H9 (cell line): ENCODE measurements around the gene MYRIP. TPM values are rescaled to one million over a fixed set of nuclear protein-coding genes. Genes with fewer than 3 reads are reported as not detected.

Experiments
- DNase-seq: peaks from one replicate; pipeline ENCODE4 v3.0.0-alpha.2; 2017
- H2AFZ ChIP-seq: one replicate; pipeline ENCODE4 v1.6.1; 2013; ENCODE audit warnings: mild to moderate bottlenecking, low read length, control low read depth, moderate library complexity
- H2AK5ac ChIP-seq: 2 replicates; pipeline ENCODE4 v1.6.1; 2013; ENCODE audit warnings: low read length, control low read depth, mixed read lengths; ENCODE audit not compliant: insufficient read length
- H2BK120ac ChIP-seq: one replicate; pipeline ENCODE4 v1.6.1; 2013; ENCODE audit warnings: low read depth, mild to moderate bottlenecking, low read length, control low read depth, inconsistent platforms; ENCODE audit not compliant: poor library complexity, severe bottlenecking
- H2BK12ac ChIP-seq: 2 replicates; pipeline ENCODE4 v1.6.1; 2013; ENCODE audit warnings: low read length, control low read depth, mixed read lengths, low read depth; ENCODE audit not compliant: insufficient read length
- H2BK15ac ChIP-seq: 2 replicates; pipeline ENCODE4 v1.6.1; 2013; ENCODE audit warnings: low read depth, low read length, control low read depth
- H2BK20ac ChIP-seq: one replicate; pipeline ENCODE4 v1.6.1; 2013; ENCODE audit warnings: low read depth, mild to moderate bottlenecking, low read length, control low read depth, inconsistent platforms; ENCODE audit not compliant: poor library complexity, severe bottlenecking
- H2BK5ac ChIP-seq: 2 replicates; pipeline ENCODE4 v1.6.1; 2013; ENCODE audit warnings: low read length, control low read depth, mixed read lengths; ENCODE audit not compliant: insufficient read length
- H3K14ac ChIP-seq: 2 replicates; pipeline ENCODE4 v1.6.1; 2013; ENCODE audit warnings: low read length, control low read depth; ENCODE audit not compliant: insufficient read depth
- H3K18ac ChIP-seq: 2 replicates; pipeline ENCODE4 v1.6.1; 2013; ENCODE audit warnings: low read depth, mild to moderate bottlenecking, mixed read lengths, low read length, control low read depth; ENCODE audit not compliant: insufficient read length
- H3K23ac ChIP-seq: 2 replicates; pipeline ENCODE4 v1.6.1; 2013; ENCODE audit warnings: low read length, control low read depth, mixed read lengths, low read depth; ENCODE audit not compliant: insufficient read length
- H3K23me2 ChIP-seq: 2 replicates; pipeline ENCODE4 v1.6.1; 2013; ENCODE audit warnings: low read depth, mild to moderate bottlenecking, mixed read lengths, low read length, control low read depth; ENCODE audit not compliant: insufficient read length, poor library complexity, severe bottlenecking
- H3K27ac ChIP-seq: 2 replicates; pipeline ENCODE4 v1.5.1; 2013; ENCODE audit warnings: low read length, control low read depth, mixed read lengths, low read depth; ENCODE audit not compliant: insufficient read length
- H3K27me3 ChIP-seq: 2 replicates; pipeline ENCODE4 v1.6.1; 2013; ENCODE audit warnings: low read length, control low read depth, inconsistent platforms; ENCODE audit not compliant: insufficient read depth
- H3K4ac ChIP-seq: 2 replicates; pipeline ENCODE4 v1.6.1; 2013; ENCODE audit warnings: low read depth, mild to moderate bottlenecking, control low read depth, inconsistent platforms, low read length, moderate library complexity
- H3K4me1 ChIP-seq: 2 replicates; pipeline ENCODE4 v1.6.1; 2013; ENCODE audit warnings: low read length, control low read depth, inconsistent platforms; ENCODE audit not compliant: insufficient read depth
- H3K4me2 ChIP-seq: 2 replicates; pipeline ENCODE4 v1.6.1; 2013; ENCODE audit warnings: low read length, control low read depth, mixed read lengths; ENCODE audit not compliant: insufficient read length, insufficient read depth
- H3K56ac ChIP-seq: 2 replicates; pipeline ENCODE4 v1.6.1; 2013; ENCODE audit warnings: low read depth, mild to moderate bottlenecking, mixed read lengths, low read length, control low read depth; ENCODE audit not compliant: insufficient read length
- H3K79me1 ChIP-seq: 2 replicates; pipeline ENCODE4 v1.6.1; 2013; ENCODE audit warnings: low read depth, mild to moderate bottlenecking, moderate library complexity, low read length, control low read depth, inconsistent platforms; ENCODE audit not compliant: insufficient read depth, poor library complexity, severe bottlenecking
- H3K79me2 ChIP-seq: 2 replicates; pipeline ENCODE4 v1.6.1; 2013; ENCODE audit warnings: low read length, control low read depth, inconsistent platforms; ENCODE audit not compliant: insufficient read depth
- H3K9ac ChIP-seq: 2 replicates; pipeline ENCODE4 v1.6.1; 2013; ENCODE audit warnings: low read length, control low read depth, mixed read lengths; ENCODE audit not compliant: insufficient read length; ENCODE audit errors: extremely low read depth
- H3K9me3 ChIP-seq: one replicate; pipeline ENCODE4 v1.6.1; 2013; ENCODE audit warnings: low read depth, low read length, inconsistent platforms; ENCODE audit not compliant: control insufficient read depth
- H3T11ph ChIP-seq: one replicate; pipeline ENCODE4 v1.6.1; 2013; ENCODE audit warnings: mild to moderate bottlenecking, low read length, control low read depth, inconsistent platforms
- H4K20me1 ChIP-seq: one replicate; pipeline ENCODE4 v1.6.1; 2013; ENCODE audit not compliant: control insufficient read depth, insufficient read length, insufficient read depth
- H4K5ac ChIP-seq: 2 replicates; pipeline ENCODE4 v1.6.1; 2013; ENCODE audit warnings: low read depth, mild to moderate bottlenecking, mixed read lengths, low read length, control low read depth; ENCODE audit not compliant: insufficient read length
- H4K8ac ChIP-seq: replicated peaks from 2 replicates; pipeline ENCODE4 v1.6.1; 2013; ENCODE audit warnings: low read length, control low read depth, mixed read lengths, low read depth; ENCODE audit not compliant: insufficient read length
- H4K91ac ChIP-seq: 2 replicates; pipeline ENCODE4 v1.6.1; 2013; ENCODE audit warnings: low read depth, mild to moderate bottlenecking, moderate library complexity, mixed read lengths, low read length, control low read depth; ENCODE audit not compliant: insufficient read length
- H3K27ac Mint-ChIP-seq, 3 experiments: 2 replicates in 2 of 3; 3 replicates in 1 of 3; pipeline ENCODE4 v1.8.0; 2020 to 2021; ENCODE audit warnings: mixed read lengths in 3 of 3, mild to moderate bottlenecking in 1 of 3, moderate library complexity in 1 of 3
- H3K27me3 Mint-ChIP-seq: 2 replicates; pipeline ENCODE4 v1.8.0; 2021; ENCODE audit warnings: low read depth, mild to moderate bottlenecking, moderate library complexity, mixed read lengths
- H3K36me3 Mint-ChIP-seq, 3 experiments: 2 replicates in 2 of 3; 3 replicates in 1 of 3; pipeline ENCODE4 v1.8.0; 2020 to 2021; ENCODE audit warnings: low read depth in 3 of 3, mixed read lengths in 3 of 3; ENCODE audit not compliant: insufficient read depth in 1 of 3
- H3K4me1 Mint-ChIP-seq, 2 experiments: 2 replicates each; pipeline ENCODE4 v1.8.0; 2020; ENCODE audit warnings: mixed read lengths in 2 of 2
- H3K4me3 Mint-ChIP-seq, 2 experiments: 2 replicates in 1 of 2; 3 replicates in 1 of 2; pipeline ENCODE4 v1.8.0; 2020 to 2021; ENCODE audit warnings: mild to moderate bottlenecking in 2 of 2, mixed read lengths in 2 of 2, moderate library complexity in 1 of 2
- H3K9me3 Mint-ChIP-seq, 2 experiments: 2 replicates in 1 of 2; 3 replicates in 1 of 2; pipeline ENCODE4 v1.8.0; 2020; ENCODE audit warnings: mild to moderate bottlenecking in 2 of 2, mixed read lengths in 2 of 2, moderate library complexity in 1 of 2
- WGBS: extraction: QIAGEN DNeasy Blood & Tissue Kit; methylation state at CpG from one replicate; pipeline ENCODE4 v1.1.7; 2013; ENCODE audit warnings: missing lambda C conversion rate, low lambda C conversion rate, mixed read lengths; ENCODE audit not compliant: insufficient read length; ENCODE audit errors: extremely low coverage; 5-methylcytosine and 5-hydroxymethylcytosine counted together
- total RNA-seq: library from RNA; stranded (reverse); gene quantifications from 2 replicates; pipeline ENCODE4 v1.2.1, GENCODE V29; 2021
- TF ChIP-seq, protein P1 (sequence below): fragments of 200-600 bp; sonication (generic); conservative IDR thresholded peaks from 3 replicates; pipeline ENCODE4 v1.8.0; 2021; ENCODE audit warnings: antibody characterized with exemption, mild to moderate bottlenecking

The MYRIP gene
- total RNA-seq, 1 experiment from 2014 or later, result 1.8 TPM

DNA sequence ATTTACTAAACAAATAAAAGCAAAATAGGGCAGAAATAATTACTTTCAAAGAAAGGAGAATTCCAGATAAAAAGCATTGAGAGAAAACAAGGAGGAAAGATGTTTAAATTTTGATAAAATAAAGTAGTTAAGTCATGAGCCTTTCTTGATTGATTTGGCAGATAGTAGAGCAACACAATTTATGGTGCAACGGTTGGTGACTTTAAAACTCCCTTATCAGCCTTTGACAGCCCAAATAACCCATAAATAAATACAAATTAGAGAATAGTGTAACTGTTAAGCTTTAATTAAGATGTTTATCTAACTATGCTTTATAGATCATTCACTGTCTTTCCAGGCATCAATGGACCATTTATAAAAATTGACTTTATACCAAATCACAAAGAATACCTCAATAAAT, 446.1 kb downstream of the MYRIP start:
- H2BK20ac ChIP-seq, result no peak overlapping the region
- no peak overlapping the region for H3K4ac ChIP-seq
- H3K4me2 ChIP-seq, result no peak overlapping the region
- no peaks in the 10 kb centered on the region for H3K9me3 ChIP-seq
- H4K91ac ChIP-seq, result no peak overlapping the region
- no peaks in the 10 kb centered on the region for H3K79me1 ChIP-seq
- no peak overlapping the region for H3K9ac ChIP-seq
- no peaks in the 10 kb centered on the region for H4K20me1 ChIP-seq
- no peak overlapping the region for H3T11ph ChIP-seq
- no peaks in the 10 kb centered on the region for H3K9me3 Mint-ChIP-seq
- no peak overlapping the region for H4K5ac ChIP-seq
- no CpG with 5 or more reads among the region's 1 CpG for WGBS
- no peaks in the 10 kb centered on the region for H3K23me2 ChIP-seq
- no peaks in the 10 kb centered on the region for H3K36me3 Mint-ChIP-seq
- no peak overlapping the region for H2AK5ac ChIP-seq
- H3K27ac ChIP-seq, result no peak overlapping the region
- H2BK120ac ChIP-seq, result no peak overlapping the region
- H2BK5ac ChIP-seq, result no peak overlapping the region
- H3K27ac Mint-ChIP-seq, result no peak overlapping the region
- no peaks in the 10 kb centered on the region for H3K27me3 Mint-ChIP-seq
- no peaks in the 10 kb centered on the region for H3K27me3 ChIP-seq
- no peak overlapping the region for H4K8ac ChIP-seq
- H3K4me3 Mint-ChIP-seq, result no peak overlapping the region
- no peak overlapping the region for H2AFZ ChIP-seq
- TF ChIP-seq, protein P1, sequence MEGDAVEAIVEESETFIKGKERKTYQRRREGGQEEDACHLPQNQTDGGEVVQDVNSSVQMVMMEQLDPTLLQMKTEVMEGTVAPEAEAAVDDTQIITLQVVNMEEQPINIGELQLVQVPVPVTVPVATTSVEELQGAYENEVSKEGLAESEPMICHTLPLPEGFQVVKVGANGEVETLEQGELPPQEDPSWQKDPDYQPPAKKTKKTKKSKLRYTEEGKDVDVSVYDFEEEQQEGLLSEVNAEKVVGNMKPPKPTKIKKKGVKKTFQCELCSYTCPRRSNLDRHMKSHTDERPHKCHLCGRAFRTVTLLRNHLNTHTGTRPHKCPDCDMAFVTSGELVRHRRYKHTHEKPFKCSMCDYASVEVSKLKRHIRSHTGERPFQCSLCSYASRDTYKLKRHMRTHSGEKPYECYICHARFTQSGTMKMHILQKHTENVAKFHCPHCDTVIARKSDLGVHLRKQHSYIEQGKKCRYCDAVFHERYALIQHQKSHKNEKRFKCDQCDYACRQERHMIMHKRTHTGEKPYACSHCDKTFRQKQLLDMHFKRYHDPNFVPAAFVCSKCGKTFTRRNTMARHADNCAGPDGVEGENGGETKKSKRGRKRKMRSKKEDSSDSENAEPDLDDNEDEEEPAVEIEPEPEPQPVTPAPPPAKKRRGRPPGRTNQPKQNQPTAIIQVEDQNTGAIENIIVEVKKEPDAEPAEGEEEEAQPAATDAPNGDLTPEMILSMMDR, result no peak
- no peaks in the 10 kb centered on the region for H3K79me2 ChIP-seq
- no peak overlapping the region for H3K14ac ChIP-seq
- no peak overlapping the region for H3K23ac ChIP-seq
- H3K18ac ChIP-seq, result no peak overlapping the region
- no peak for DNase-seq
- peaks cover 3% of the 10 kb centered on the region; the same call in 1 of the 2 replicates for H3K4me1 ChIP-seq
- H2BK15ac ChIP-seq, result no peak overlapping the region
- peaks cover 9 to 22% of the 10 kb centered on the region in 2 experiments for H3K4me1 Mint-ChIP-seq
- H3K56ac ChIP-seq, result no peak overlapping the region
- H2BK12ac ChIP-seq, result no peak overlapping the region
